HG02798 (cell line): Measurements from ENCODE around the gene LRIT3.
A peak's percentile ranks its signal among the peaks of the same experiment; 100 is the strongest.

Source experiments
- ATAC-seq: cut with Tn5 transposase; IDR thresholded peaks from one replicate; pipeline ENCODE4 v1.9.1; 2021; ENCODE audit warnings: mild to moderate bottlenecking; ENCODE audit not compliant: unreplicated experiment, poor library complexity

LRIT3 gene

GRCh38 chr4:109847896-109848442, at the start of gene LRIT3:
Gene LRIT3 (plus strand): TSS chr4:109848107. CDS start chr4:109848202, 95 bp downstream.
- no peak for ATAC-seq

- ATAC-seq: peak; percentile 46
Observed at GRCh38 chr4:109798866-109799265, 49.0 kb upstream of the LRIT3 start.

GRCh38 chr4:109801099-109801789, 46.7 kb upstream of the LRIT3 start:
- ATAC-seq: no peak

GRCh38 chr4:109801895-109802319, 46.0 kb upstream of the LRIT3 start, which contains the start of gene CFI:
Gene CFI (minus strand): TSS chr4:109801999. CDS start chr4:109801971, 28 bp downstream.
- no peak for ATAC-seq

DNA sequence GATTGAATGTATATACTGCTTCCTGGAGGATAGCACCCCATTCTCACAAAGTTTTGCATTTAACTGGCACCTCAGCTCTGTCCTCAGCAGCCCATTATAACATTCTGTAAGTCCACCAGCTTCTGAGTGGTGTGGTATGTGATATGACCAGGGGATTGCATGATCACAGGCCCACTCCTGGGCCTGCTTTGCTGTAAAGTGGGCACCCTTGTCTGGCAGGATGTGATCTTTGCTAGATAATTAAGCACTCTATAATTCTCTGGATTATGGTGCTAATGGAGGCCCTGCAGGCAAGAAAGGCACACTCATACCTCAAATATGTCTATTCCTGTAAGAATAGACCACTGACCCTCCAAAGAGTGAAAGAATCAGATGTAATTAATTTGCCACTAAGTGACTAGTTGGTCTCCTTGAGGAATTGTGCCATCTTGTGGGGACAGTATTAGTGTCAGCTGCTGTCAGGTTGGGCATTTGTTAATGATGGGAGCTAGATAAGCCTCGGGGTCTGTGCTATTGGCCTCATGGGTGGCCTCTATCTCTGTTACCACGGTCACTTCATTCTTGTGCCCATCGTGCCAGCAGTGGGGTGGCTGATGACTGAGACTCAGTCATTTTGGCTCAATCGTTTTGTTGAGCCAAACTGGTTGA, 43.9 kb upstream of the LRIT3 start:
- peak; percentile 65 for ATAC-seq

GRCh38 chr4:109809655-109810054, 38.3 kb upstream of the LRIT3 start:
- ATAC-seq: no peak

DNA sequence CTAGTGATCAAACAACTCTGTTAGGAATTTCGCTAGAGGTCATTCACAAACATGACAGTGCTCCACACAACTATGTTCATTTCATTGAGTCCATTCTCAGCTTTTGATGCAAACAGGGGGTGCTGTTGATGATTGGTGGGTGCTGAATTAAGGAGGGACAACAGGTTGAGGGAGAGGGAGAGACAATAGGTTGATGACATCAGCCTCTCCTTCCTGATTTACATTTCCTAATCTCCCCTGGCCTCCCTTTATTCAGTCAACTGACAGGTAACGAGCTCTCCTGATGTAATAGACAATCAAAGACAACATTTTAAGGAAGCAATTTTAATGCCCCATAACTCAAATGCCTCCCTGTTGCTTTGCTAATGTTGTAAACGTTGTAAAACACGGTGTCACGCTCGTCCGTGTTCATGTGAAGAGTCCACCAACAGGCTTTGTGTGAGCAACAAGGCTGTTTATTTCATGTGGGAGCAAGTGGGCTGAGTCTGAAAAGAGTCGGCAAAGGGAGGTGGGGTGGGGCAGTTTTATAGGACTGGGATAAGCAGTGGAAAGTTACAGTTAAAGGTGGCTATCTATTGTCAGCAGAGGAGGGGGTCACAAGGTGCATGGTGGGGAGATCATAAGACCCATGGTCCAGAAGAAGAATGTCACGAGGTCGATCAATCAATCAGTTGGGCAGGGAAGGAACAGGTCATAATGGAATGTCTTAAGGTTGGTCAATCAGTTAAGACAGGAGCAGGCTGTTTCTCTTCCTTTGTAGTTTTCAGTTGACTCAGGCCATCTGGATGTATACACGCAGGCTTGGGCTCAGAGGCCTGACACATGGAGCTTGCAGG, 37.1 kb upstream of the LRIT3 start:
- no peak for ATAC-seq

GRCh38 chr4:109811707-109812106, 36.2 kb upstream of the LRIT3 start:
- ATAC-seq: no peak

GRCh38 chr4:109815151-109816081, 32.5 kb upstream of the LRIT3 start, which contains the start of gene GAR1:
Gene GAR1 (plus strand): TSS chr4:109815762. CDS start chr4:109816165, 403 bp downstream.
- ATAC-seq: peak; percentile 100

DNA sequence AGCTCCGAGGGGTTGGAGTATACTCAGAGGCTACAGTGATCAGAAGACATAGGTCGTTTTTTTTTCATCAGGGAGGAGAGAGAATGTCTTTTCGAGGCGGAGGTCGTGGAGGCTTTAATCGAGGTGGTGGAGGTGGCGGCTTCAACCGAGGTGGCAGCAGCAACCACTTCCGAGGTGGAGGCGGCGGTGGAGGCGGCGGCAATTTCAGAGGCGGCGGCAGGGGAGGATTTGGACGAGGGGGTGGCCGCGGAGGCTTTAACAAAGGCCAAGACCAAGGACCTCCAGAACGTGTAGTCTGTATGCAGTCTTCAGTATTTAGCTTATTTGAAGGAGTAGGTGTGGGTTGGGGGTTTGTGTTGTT, 31.8 kb upstream of the LRIT3 start:
- no peak for ATAC-seq

GRCh38 chr4:109816894-109817293, 31.0 kb upstream of the LRIT3 start:
- no peak for ATAC-seq

GRCh38 chr4:109818268-109818667, 29.6 kb upstream of the LRIT3 start:
- ATAC-seq: no peak

DNA sequence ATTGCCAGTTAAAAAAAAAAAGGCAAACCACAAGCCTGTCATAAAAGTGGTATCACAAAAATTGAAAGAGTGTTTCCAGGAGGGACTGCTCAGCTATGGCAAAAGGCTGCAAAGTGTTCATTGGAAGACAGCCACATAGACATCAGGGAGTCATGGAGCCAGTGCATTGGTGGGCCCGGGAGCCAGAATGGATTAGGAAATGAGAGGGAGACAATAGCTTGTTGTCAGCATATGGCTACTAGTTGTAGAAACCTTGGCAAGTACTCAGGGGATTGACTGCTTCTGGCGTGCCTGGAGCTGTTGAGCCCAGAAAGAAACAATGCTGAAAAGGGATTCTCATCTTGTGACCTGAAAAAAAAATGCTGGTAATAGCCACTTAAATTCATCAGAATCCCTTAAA, 27.3 kb upstream of the LRIT3 start:
- ATAC-seq: no peak

DNA sequence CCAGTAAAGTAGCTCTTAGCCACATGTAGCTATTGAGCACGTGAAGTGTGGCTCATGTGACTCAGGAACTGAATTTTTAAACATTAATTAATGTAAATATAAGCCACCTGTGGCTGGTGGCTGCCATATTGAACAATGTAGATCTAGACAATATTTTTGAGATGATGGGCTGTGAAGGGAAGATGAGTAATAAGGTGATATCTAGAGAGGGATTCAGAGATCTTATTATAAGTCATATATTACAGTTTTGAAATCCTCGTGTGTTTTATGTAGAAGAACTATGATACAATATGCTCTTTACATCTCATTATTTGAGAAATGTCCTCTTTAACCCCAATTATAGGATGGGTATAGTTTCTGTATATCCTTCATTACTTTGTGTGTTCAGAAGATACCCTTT, 26.7 kb upstream of the LRIT3 start:
- ATAC-seq: no peak

DNA sequence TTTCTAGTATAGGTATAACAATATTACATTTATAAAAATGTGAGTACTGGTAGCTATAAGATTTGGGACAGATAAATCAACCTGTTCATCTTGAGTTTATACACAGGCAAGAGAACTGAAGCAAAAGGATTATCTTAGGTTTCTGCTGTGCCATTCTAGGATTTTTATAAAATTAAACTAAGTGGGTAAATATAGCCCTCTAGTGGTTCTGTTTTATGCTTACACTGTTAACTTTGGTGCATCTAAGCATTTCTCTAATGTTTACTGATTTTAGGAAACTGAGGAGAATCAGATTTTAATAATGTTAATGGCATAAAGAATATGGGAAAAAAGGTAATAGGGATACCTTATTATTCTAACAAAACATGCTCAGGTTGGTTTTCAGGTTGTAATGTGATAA, 21.2 kb upstream of the LRIT3 start:
- ATAC-seq: peak; percentile 70

- ATAC-seq: no peak
Observed at GRCh38 chr4:109827672-109828071, 20.2 kb upstream of the LRIT3 start, which contains the start of gene RRH. Gene RRH (plus strand): TSS chr4:109827972. CDS start chr4:109828028, 56 bp downstream.

DNA sequence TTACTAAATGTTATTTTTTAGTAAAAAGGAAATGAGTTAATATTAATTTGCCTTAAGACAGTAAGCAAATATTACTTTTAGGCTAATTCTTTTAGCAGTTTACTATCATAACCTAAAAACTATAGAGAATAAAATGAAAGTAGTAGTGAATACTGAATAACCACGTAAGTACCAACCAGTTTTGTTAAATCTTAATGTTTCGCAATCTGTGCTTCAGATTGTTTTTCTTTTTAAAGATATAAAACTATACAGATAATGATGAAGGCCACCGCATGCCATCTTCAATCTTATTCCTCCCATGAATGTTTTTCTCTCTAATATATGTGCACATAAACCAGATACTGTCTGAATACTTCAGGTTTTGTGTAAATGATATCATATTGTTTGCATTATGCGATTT, 14.2 kb upstream of the LRIT3 start:
- ATAC-seq: no peak

DNA sequence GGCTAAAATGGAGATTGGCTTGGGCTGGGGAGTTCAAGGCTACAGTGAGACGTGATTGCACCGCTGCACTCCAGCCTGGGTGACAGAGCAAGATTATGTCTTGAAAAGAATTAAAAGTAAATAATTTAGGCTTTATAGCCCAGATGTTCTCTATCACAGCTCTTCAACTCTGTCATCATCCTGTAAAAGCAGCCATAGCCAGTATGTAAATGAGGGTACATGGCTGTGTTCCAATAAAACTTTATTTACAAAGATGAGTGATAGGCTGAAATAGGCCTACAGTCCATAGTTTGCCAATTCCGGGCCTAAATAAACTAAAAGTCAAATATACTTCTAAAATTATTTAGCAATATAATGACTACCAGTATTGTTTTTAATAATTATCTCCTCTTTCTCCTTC, 10.9 kb upstream of the LRIT3 start:
- no peak for ATAC-seq

- no peak for ATAC-seq
Observed at GRCh38 chr4:109846395-109847098, 1.4 kb upstream of the LRIT3 start.
